GM21390 (cell line): ENCODE measurements around the gene NEK8.
A peak's percentile ranks its signal among the peaks of the same experiment; 100 is the strongest.

Source experiments
- ATAC-seq: cut with Tn5 transposase; IDR thresholded peaks from one replicate; pipeline ENCODE4 v1.9.1; 2021; ENCODE audit not compliant: unreplicated experiment

Gene NEK8

DNA sequence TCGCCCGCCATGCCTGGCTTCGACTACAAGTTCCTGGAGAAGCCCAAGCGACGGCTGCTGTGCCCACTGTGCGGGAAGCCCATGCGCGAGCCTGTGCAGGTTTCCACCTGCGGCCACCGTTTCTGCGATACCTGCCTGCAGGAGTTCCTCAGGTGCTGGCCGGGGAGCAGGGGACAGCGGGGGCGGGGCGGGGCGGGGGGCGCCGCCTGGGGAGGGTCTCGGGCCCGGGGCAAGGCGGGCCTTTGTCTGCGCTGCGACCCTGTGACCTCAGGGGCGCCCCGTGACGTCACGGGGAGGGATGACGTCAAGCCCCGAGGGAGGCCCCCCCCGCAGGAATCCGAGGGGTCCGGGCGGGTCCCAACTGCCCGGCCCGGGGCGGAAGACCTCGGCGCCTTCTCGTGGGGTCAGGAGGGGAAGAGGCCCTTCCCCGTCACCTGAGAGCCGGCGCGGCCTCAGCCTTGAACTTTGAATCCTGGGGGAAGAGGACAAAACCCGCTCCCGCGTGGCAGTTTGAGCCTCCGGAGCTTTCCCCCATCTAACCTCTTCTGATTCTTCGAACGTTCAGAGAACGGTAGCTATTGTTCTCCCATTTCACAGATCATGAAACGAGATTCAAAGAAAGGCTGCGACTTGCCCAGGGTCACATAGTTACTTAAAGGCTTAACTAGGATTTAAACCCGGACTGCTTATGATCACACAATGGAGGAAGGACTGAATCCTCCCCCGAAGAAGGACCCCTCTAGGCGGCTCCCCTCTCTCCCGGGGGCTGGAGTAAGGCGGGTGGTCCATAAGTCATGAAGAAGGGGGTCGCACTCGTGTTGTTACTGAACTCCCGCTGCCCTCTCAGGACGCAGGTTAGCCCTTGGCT, 15.8 kb downstream of the NEK8 start:
- ATAC-seq = peak; percentile 16

DNA sequence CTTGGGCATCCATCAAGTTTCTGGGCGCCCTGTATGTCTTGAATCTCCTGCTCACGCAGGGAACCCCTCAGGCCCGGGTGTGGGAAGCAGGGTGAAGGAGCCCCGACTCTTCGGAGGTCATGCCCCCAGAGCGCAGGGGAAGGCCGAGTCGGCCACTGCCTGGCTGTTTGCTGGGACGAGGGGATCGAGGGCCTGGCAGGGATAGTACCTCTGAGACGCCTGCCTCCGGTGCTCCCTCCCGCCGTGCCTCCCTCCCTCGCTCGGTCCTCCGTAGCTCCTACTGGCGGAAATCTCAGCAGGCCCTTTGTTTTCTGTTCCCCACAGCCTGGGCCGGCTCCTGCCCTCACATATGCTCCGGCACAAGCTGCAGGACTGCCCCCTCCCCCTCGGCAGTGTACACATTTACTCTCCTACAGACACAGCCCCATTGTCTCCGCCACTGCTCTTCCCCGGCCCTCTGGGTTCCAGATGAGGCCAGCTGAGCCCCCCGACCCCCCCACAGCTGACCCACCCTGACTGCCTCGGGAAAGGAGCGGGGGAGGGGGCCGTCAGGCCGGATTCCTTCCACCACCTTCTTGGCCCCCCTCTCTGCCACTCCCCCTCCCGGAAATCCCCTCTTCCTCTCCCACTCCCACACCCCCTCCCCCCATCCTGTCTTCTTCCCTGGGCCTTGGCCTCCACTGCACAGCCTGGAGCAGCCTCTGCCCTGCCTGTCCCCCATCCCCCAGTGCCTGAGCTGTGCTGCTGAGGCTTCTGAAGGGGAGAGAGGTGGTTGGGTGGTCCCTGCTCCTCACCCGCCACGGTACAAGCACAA, 16.6 kb downstream of the NEK8 start:
- ATAC-seq = no peak

DNA sequence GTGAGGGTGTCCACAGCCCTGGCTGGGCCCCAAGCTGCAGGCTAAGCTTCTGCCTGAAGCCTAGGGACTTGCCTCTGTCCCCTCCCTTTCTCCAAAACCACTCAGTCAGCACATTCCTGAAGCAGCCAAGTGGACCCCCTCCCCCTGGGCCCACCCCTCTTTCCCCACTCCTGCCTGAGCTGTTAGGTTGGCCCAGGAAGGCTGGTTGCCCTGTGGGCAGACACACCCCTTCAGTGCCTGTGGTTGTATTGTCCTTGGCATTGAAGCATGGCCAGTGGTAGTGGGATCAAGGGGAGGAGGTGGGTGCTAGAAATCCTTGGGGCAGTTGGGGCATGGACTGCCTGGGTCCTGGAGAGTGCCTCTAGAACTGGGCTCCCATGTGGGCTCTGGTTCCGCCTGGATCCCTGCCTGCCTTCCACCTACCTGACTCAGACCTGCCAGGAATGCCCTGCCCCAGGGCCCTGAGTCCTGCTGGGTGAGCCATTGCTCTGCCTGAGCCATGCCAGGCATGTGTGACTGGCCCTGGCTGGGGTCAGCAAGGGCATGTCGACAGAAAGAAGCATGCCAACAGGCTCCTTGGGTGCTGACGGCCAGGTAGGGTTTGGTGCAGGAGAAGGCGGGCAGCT, 17.3 kb downstream of the NEK8 start:
- ATAC-seq = no peak

DNA sequence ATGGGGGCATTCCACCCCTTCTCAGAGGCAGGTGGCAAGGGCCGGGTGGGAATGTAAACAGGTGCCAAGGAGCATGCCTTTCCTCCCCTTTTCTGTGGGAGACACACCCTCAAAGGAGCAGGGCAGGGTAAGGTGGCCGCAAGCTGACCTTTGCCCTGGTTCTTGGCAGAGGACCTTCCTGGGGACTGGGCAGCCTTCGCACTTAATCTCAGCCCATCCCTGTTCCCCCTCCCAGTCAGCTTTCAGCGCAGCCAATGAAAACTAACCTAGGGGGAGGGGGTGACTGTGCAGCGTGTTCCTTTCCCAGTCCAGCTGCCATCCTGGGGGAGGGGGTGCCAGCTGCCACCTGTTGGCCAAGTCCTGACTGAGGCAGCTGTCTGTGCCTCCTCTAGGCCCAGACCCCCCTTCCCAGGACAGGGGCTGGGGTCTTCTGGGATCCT, 18.0 kb downstream of the NEK8 start:
- ATAC-seq = no peak

DNA sequence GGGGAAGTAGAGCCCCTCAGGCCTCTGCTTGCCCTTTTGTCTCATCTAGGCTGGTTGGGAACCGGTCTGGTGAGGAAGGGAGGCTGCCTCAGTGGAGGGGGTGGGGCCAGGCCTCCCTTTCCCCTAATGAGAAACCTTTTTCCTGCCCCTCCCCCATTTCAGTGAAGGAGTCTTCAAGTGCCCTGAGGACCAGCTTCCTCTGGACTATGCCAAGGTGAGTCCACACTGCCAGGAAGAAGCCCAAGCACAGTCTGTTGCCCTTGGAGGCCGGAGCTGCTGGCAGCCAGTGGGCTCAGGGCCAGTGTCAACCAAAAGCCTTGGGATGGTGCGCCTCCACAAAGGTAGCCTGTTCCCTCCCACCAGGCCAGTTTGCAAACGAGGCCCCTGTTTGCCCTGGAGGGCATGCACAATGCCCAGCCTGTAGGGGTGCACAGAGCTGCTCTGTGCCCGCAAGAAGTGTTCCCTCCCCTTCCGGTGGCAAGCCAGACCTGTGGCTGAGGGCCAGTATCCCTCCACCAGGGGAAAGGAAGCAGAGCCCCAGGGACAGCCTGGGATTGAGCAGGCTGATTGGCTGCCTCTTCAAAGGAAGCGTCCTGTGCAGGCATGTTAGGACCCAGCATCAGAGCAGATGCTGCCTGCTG, 18.6 kb downstream of the NEK8 start:
- ATAC-seq = no peak

DNA sequence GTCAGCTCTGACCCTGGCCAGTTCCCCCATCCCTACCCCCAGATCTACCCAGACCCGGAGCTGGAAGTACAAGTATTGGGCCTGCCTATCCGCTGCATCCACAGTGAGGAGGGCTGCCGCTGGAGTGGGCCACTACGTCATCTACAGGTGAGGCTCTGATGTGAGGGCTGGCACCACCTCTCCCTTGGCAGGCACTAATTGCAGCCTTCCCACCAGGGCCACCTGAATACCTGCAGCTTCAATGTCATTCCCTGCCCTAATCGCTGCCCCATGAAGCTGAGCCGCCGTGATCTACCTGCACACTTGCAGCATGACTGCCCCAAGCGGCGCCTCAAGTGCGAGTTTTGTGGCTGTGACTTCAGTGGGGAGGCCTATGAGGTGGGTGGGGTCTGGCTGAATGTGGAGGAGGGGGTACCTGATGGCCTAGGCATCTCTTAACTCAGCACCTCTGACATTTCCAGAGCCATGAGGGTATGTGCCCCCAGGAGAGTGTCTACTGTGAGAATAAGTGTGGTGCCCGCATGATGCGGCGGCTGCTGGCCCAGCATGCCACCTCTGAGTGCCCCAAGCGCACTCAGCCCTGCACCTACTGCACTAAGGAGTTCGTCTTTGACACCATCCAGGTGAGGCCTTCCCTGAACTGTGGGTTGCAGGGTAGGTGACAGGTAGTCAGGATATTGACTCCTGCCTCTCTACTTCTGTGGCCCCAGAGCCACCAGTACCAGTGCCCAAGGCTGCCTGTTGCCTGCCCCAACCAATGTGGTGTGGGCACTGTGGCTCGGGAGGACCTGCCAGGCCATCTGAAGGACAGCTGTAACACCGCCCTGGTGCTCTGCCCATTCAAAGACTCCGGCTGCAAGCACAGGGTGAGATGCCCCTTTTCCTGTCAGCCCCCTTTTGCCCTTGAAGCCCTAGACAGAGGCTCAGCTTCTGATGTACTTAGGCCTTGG, 19.5 kb downstream of the NEK8 start:
- ATAC-seq = no peak

DNA sequence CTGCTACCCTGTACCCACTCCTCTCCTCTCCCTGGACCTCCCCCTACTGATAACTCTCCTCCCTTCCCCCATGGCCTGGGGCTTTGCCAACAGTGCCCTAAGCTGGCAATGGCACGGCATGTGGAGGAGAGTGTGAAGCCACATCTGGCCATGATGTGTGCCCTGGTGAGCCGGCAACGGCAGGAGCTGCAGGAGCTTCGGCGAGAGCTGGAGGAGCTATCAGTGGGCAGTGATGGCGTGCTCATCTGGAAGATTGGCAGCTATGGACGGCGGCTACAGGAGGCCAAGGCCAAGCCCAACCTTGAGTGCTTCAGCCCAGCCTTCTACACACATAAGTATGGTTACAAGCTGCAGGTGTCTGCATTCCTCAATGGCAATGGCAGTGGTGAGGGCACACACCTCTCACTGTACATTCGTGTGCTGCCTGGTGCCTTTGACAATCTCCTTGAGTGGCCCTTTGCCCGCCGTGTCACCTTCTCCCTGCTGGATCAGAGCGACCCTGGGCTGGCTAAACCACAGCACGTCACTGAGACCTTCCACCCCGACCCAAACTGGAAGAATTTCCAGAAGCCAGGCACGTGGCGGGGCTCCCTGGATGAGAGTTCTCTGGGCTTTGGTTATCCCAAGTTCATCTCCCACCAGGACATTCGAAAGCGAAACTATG, 20.4 kb downstream of the NEK8 start:
- no peak for ATAC-seq

DNA sequence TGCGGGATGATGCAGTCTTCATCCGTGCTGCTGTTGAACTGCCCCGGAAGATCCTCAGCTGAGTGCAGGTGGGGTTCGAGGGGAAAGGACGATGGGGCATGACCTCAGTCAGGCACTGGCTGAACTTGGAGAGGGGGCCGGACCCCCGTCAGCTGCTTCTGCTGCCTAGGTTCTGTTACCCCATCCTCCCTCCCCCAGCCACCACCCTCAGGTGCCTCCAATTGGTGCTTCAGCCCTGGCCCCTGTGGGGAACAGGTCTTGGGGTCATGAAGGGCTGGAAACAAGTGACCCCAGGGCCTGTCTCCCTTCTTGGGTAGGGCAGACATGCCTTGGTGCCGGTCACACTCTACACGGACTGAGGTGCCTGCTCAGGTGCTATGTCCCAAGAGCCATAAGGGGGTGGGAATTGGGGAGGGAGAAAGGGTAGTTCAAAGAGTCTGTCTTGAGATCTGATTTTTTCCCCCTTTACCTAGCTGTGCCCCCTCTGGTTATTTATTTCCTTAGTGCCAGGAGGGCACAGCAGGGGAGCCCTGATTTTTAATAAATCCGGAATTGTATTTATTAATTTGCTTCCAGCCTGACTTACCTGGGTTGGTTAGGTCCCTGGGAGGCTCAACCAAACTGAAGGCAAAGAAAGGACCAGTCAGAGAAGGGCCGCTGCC, 21.1 kb downstream of the NEK8 start:
- no peak for ATAC-seq

DNA sequence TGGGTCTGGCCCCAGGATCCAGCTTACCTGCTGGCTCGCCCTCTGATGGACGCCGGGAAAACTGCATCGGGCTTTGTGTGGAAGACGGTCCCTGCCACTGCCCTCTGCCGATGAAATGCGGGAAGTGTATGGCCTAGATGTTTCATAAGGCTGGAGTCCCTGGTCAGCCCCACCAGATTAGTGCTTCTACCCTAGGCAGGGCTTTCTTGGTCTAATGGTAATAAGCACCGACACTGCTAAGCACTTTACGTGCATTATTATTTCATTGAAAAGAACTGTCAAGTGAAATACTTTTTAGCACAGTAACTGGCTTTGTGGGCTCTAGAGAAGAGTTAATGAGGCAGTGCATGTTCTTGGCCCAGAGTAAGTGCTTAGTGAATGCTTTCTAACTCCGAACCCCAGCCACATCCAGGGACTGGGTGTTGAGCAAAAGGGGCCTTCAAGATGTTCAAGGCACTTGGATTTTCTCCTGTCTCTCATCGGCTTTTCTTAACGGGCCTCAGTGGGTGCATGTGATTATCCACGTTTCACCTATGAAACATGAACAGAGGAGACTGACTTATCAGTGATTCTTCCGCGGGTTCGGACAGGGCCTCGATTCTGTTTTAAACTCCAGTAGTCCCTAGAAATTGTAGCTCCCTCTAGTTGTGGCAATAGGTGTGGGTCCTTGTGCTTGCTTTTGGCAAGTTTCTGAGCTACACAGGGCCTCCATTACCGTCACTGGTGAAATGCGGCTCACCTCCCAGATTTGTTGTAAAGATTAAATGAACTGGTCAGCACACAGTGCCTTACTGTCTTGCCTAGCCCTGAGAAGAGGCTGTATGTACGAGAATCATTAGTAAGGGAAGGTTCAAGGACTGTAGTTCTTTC, 21.8 kb downstream of the NEK8 start:
- peak; percentile 65 for ATAC-seq

DNA sequence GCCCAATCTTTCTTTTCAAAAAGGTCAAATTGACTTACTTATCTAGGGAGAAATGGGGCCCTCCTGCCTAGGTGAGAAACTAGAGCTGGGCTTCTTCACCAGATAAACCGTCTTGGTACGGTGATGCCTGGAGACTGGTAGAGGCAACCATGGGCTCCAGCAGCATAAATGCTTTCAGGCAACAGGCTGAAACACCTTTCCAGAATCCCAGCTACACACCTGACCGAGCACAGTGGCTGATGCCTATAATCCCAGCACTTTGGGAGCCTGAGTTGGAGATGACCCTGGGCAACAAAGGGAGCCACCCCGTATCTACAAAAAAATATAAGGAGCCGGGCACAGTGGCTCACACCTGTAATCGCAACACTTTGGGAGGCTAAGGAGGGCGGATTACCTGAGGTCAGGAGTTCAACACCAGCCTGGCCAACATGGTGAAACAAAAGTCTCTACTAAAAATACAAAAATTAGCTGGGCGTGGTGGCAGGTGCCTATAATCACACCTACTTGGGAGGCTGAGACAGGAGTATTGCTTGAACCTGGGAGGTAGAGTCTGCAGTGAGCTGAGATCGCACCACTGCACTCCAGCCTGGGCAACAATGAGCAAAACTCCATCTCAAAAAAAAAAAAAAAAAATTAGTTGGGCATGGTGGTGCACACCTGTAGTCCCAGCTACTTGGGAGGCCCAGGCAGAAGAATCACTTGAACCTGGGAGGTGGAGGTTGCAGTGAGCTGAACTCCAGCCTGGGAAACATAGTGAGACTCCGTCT, 23.2 kb downstream of the NEK8 start:
- ATAC-seq = no peak

DNA sequence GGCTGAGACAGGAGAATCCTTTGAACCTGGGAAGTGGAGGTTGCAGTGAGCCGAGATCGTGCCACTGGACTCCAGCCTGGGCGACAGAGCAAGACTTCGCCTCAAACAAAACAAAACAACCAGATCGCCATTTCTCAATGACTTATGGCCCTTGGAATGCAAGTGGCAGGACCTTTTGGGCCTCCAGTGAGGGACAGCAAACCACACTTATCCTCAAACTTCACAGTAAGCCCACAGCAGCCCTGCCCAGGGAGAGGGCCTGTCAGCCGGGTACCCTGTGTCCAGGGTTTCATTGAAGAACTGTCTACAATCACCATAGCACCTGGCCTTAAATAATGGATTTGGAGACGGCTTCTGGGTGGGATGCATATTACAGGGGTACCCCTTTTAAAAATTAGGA, 26.9 kb downstream of the NEK8 start:
- ATAC-seq = no peak

DNA sequence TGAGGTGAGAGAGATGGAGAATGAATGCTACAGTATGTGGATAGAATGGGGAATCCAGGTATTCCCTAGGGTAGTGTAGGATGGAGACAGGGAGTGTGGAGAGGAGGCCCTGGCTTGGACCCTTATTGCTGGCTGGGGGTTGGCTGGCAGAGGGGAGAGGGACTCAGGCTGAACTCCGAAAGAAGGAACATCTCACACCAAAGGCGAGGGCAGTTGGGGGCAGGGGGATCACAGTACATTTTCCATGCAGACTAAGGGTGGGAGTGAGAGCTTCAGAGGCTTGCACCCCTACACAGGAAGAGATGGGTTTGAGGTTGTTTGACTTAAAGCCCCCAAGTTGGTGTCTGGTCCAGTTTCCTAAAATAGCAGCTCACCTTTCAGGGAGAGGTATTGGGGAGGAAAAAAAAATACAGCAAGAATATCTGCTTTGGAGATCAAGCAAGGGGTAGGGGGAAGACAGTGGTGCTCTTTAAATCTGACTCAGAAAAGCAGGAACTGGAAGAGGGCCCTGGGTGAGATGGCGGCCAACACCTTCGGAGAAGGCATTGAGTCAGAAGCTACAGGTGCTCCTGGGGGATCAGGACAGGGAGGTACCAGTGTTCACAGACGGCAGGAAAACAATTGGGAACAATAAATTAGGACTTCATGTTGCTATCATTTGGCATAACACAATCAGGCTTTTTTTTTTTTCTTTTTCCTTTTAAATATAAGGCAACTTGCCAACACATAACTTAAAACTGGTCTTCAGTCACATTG, 27.6 kb downstream of the NEK8 start:
- ATAC-seq = no peak

DNA sequence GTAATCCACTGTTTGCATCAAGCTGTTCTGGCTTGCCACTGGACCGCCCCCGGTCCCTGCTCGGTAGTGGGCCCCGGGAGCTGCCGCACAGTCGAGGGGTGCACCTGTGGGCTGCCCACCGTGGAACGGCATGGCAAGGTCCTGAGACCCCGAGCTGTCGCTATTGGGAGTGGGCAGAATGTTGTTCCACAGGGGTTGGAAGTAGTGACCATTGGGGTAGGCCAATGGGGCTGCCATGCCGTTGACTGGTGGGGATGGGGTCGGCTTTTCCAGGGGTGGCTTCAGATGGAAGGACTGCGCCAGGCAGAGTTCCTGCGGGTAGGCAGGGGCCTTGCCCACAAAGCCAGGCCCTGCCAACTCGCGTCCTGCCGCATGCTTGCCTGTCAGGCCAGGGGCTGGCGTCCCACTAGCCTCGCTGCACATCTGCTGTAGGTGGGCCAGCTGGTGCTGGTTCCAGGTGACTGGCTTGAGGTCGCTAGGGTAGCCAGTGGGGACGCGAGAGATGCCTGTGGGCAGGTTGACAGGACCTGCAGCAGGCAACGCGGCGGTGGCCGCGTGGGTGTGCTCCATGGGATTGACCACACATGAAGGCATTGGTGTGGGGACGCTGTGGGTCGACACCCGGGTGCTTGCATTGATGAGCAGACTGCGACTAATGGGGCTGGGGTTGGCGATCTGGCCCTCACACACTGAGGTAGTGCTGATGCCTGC, 30.0 kb downstream of the NEK8 start:
- ATAC-seq = no peak

DNA sequence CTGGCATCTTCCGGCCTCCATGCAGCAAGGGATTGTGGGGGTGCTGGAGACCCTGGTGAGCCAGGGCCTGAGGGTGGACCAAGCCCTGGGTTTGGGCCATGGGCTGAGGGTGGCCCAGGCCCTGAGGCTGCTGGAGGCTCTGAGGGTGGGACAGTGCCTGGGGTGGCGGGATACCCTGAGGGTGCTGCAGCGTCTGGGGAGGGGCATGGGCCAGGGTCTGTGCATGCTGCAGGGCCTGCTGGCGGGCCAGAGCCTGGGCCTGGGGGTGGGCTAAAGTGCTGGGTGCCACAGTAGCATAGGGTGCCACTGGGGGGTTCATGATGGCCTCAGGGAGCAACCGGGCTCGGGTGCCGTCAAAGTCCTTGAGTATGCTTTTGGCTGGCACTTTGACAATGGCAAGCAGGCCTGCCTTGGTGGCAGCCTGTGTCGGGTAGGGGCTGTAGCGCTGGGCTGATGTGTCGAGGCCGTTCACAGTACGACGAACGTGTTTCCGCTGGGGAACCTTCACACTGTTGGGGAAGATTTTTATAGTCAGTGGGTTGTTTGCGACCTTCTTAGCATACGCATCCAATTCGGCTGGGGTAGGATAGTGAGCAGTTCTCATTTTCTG, 30.8 kb downstream of the NEK8 start:
- ATAC-seq = no peak
